Fibroblast of villous mesenchyme (primary cell): ENCODE measurements around the gene ANXA4. TPM values are rescaled to one million over a fixed set of nuclear protein-coding genes. Genes with fewer than 3 reads are reported as not detected.
A peak's percentile ranks its signal among the peaks of the same experiment; 100 is the strongest.

ENCODE experiments used
- DNase-seq: peaks from one replicate; pipeline ENCODE4 v3.0.0-alpha.2; 2010; ENCODE audit warnings: low read depth
- H3K4me3 ChIP-seq: 2 replicates; pipeline ENCODE4 v1.5.1; 2011; ENCODE audit warnings: low read depth, mild to moderate bottlenecking, low read length
- CTCF ChIP-seq: IDR thresholded peaks from 2 replicates; pipeline ENCODE4 v1.5.1; 2012; ENCODE audit warnings: low read depth, mild to moderate bottlenecking, low read length; ENCODE audit not compliant: insufficient read depth
- total RNA-seq: library from RNA; depleted of rRNA; stranded (reverse); fragments of >200 nt; gene quantifications from 2 replicates; pipeline ENCODE4 v1.2.3, GENCODE V29; 2012

ANXA4 gene
- total RNA-seq, 1 donor = 35.8 TPM

GRCh38 chr2:69741229-69741574 lies 732 bp upstream of the ANXA4 start:
- DNase-seq = peak; percentile 82
- H3K4me3 ChIP-seq = peak overlapping the region; percentile 72
- TF ChIP-seq CTCF = peak; percentile 19

- DNase-seq = no peak
- H3K4me3 ChIP-seq = peak overlapping the region; percentile 72
- no peak for TF ChIP-seq CTCF
These were observed 503 bp downstream of the ANXA4 start for GRCh38 chr2:69742322-69742952.

- no peak for TF ChIP-seq CTCF
- H3K4me3 ChIP-seq = no peak overlapping the region
- no peak for DNase-seq
These were observed 1.9 kb downstream of the ANXA4 start for GRCh38 chr2:69743847-69744264.

- no peak overlapping the region for H3K4me3 ChIP-seq
- DNase-seq = peak; percentile 55
- TF ChIP-seq CTCF = no peak
These were observed 2.5 kb downstream of the ANXA4 start for GRCh38 chr2:69744456-69744855.

GRCh38 chr2:69745035-69745434 lies 3.1 kb downstream of the ANXA4 start:
- no peak for TF ChIP-seq CTCF
- no peak overlapping the region for H3K4me3 ChIP-seq
- no peak for DNase-seq

- no peak for TF ChIP-seq CTCF
- no peak for DNase-seq
- no peak overlapping the region for H3K4me3 ChIP-seq
These were observed 8.3 kb downstream of the ANXA4 start for GRCh38 chr2:69750246-69750645.

GRCh38 chr2:69753659-69754363 lies 11.9 kb downstream of the ANXA4 start:
- H3K4me3 ChIP-seq = no peak overlapping the region
- no peak for TF ChIP-seq CTCF
- no peak for DNase-seq
